PC-9 (cell line): ENCODE results near the gene CDH26. TPM values are rescaled to one million over a fixed set of nuclear protein-coding genes. Genes with fewer than 3 reads are reported as not detected.

Experiments used
- BruUV-seq: library from RNA; stranded (reverse); fragments of 400-500 nt; replicated peaks from 2 replicates; lab custom pipeline; 2021; lab: Mats Ljungman, UMichigan
- CTCF ChIA-PET: fragments of 300-600 bp; sonication (Branson Sonifier 250); formaldehyde crosslinking; loops from one replicate; lab custom pipeline; 2022; ENCODE audit warnings: antibody characterized with exemption; lab: Charles Lee
- POLR2A ChIA-PET: fragments of 300-600 bp; sonication (Branson Sonifier 250); formaldehyde crosslinking; loops from one replicate; lab custom pipeline; 2022; ENCODE audit warnings: antibody characterized with exemption; ENCODE audit not compliant: unreplicated experiment; lab: Charles Lee
- DNase-seq, 2 experiments: peaks; one replicate each; pipeline versions ENCODE4 v3.0.0 to v3.0.0-alpha.2; 2015 to 2022; ENCODE audit warnings: mixed read lengths in 1 of 2
- H2AFZ ChIP-seq: fragments of 200-600 bp; sonication (generic); 2 replicates; pipeline ENCODE4 v1.8.1; 2017; ENCODE audit warnings: antibody characterized with exemption
- H3F3A ChIP-seq: fragments of 200-600 bp; sonication (generic); 2 replicates; pipeline ENCODE4 v1.8.1; 2017; ENCODE audit warnings: antibody characterized with exemption, mild to moderate bottlenecking, low read depth; ENCODE audit not compliant: insufficient read depth
- H3K27ac ChIP-seq: fragments of 200-600 bp; sonication (generic); 2 replicates; pipeline ENCODE4 v1.6.1; 2016; ENCODE audit warnings: mixed run types
- H3K27me3 ChIP-seq: fragments of 200-600 bp; sonication (generic); 2 replicates; pipeline ENCODE4 v1.6.1; 2016; ENCODE audit warnings: low read depth, mixed run types; ENCODE audit not compliant: insufficient read depth
- H3K36me3 ChIP-seq: fragments of 200-600 bp; sonication (generic); 2 replicates; pipeline ENCODE4 v1.6.1; 2016; ENCODE audit warnings: low read depth, mixed run types
- H3K4me1 ChIP-seq: fragments of 200-600 bp; sonication (generic); replicated peaks from 2 replicates; pipeline ENCODE4 v1.6.1; 2016; ENCODE audit warnings: mixed run types; ENCODE audit not compliant: insufficient read depth
- H3K4me2 ChIP-seq: fragments of 200-600 bp; sonication (generic); 2 replicates; pipeline ENCODE4 v1.6.1; 2017; ENCODE audit warnings: mixed run types
- H3K4me3 ChIP-seq: fragments of 200-600 bp; sonication (generic); 2 replicates; pipeline ENCODE4 v1.6.1; 2016; ENCODE audit warnings: mixed run types
- H3K79me2 ChIP-seq: fragments of 200-600 bp; sonication (generic); 2 replicates; pipeline ENCODE4 v1.6.1; 2017; ENCODE audit warnings: low read depth, mixed run types
- H3K9me2 ChIP-seq: fragments of 200-600 bp; sonication (generic); 2 replicates; pipeline ENCODE4 v1.8.1; 2017; ENCODE audit warnings: mild to moderate bottlenecking; ENCODE audit not compliant: insufficient read depth
- H3K9me3 ChIP-seq: fragments of 200-600 bp; sonication (generic); 2 replicates; pipeline ENCODE4 v1.8.1; 2016; ENCODE audit warnings: low read depth; ENCODE audit not compliant: insufficient read depth
- H4K20me1 ChIP-seq: fragments of 200-600 bp; sonication (generic); 2 replicates; pipeline ENCODE4 v1.8.1; 2017; ENCODE audit not compliant: insufficient read depth
- CTCF ChIP-seq: fragments of 200-600 bp; sonication (generic); conservative IDR thresholded peaks from 2 replicates; pipeline ENCODE4 v1.6.1; 2017; ENCODE audit warnings: mixed run types, antibody characterized with exemption, mild to moderate bottlenecking, moderate library complexity
- EZH2 ChIP-seq: fragments of 200-600 bp; sonication (generic); IDR thresholded peaks from 2 replicates; pipeline ENCODE4 v1.8.0; 2017; ENCODE audit warnings: antibody characterized with exemption, low read depth
- intact Hi-C: fragments of 100-400 bp; cut with micrococcal nuclease; formaldehyde crosslinking; loops from one replicate; pipeline ENCODE4 v1.10.0; 2022; ENCODE audit not compliant: unreplicated experiment
- total RNA-seq: library from RNA; stranded (reverse); gene quantifications from 2 replicates; pipeline ENCODE4 v1.2.3, GENCODE V29; 2021

Gene CDH26
- total RNA-seq, 1 experiment from 2014 or later = 1.1 TPM

GRCh38 chr20:60013296-60014139 lies 55.3 kb downstream of the CDH26 start:
- H3K4me3 ChIP-seq = no peak overlapping the region
- no peak for DNase-seq
- 0 out of 2 replicates have a peak, but pooled peaks cover 7% of the 10 kb centered on the region for H3K4me1 ChIP-seq
- no peaks in the 10 kb centered on the region for H3K27me3 ChIP-seq
- ChIA-PET CTCF (no interaction called here), POLR2A (no interaction called here)
- H3K36me3 ChIP-seq = no peaks in the 10 kb centered on the region
- BruUV-seq = no TSS peak
- no peak for TF ChIP-seq CTCF
- no peak for TF ChIP-seq EZH2
- no peaks in the 10 kb centered on the region for H3K79me2 ChIP-seq
- no peaks in the 10 kb centered on the region for H4K20me1 ChIP-seq
- no peak overlapping the region for H3K4me2 ChIP-seq
- H3K27ac ChIP-seq = no peak overlapping the region
- no peaks in the 10 kb centered on the region for H3F3A ChIP-seq
- H2AFZ ChIP-seq = no peak overlapping the region
- H3K9me2 ChIP-seq = no peaks in the 10 kb centered on the region
- H3K9me3 ChIP-seq = peaks cover 3% of the 10 kb centered on the region; the same call in 1 of the 2 replicates
- intact Hi-C loops = no loop called here

DNA sequence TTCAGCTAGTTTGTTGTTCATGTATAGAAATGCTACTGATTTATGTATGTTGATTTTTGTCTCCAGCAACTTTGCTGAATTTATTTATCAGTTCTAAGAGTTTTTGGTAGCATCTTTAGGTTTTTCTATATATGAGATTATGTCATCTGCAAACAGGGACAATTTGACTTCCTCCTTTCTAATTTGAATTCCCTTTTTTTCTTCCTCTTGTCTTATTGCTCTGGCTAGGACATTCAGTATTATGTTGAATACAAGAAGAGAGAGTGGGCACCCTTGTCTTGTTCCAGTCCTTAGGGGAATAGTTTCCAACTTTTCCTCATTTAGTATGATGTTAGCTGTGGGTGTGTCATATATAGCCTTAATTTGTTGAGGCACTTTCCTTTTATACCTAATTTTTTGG lies 58.2 kb downstream of the CDH26 start:
- no peak overlapping the region for H3K27ac ChIP-seq
- intact Hi-C loops = no loop called here
- no peak for TF ChIP-seq EZH2
- ChIA-PET POLR2A (no interaction called here), CTCF (no interaction called here)
- BruUV-seq = no TSS peak
- H3F3A ChIP-seq = no peaks in the 10 kb centered on the region
- no peak overlapping the region for H3K4me2 ChIP-seq
- no peak for DNase-seq
- peaks cover 3% of the 10 kb centered on the region; the same call in 1 of the 2 replicates for H3K9me3 ChIP-seq
- H4K20me1 ChIP-seq = no peaks in the 10 kb centered on the region
- H3K4me3 ChIP-seq = no peak overlapping the region
- no peaks in the 10 kb centered on the region for H3K36me3 ChIP-seq
- no peaks in the 10 kb centered on the region for H3K9me2 ChIP-seq
- H3K27me3 ChIP-seq = no peaks in the 10 kb centered on the region
- no peaks in the 10 kb centered on the region for H3K79me2 ChIP-seq
- H3K4me1 ChIP-seq = 0 out of 2 replicates have a peak, but pooled peaks cover 7% of the 10 kb centered on the region
- no peak overlapping the region for H2AFZ ChIP-seq

DNA sequence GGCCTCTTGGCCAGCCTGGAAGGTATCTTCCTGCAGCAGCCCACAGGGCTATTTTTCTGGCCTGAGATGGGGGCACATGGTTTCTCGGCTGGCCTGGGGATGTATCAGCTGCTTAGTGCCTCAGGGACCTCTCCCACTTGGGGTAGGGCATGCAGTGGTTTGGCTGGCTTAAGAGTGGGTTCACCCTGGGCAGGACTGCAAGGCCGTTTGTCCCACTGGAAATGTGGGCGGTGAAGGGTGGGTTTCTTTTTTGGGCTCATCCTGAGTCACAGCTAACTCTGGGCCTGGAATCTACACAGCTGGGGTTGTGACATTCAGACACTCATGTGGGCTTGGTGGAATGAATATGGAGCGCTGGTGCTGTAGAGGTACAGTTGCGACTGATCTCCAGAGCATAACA lies 62.0 kb downstream of the CDH26 start:
- H3K9me2 ChIP-seq = no peaks in the 10 kb centered on the region
- intact Hi-C loops = no loop called here
- H3K27ac ChIP-seq = no peak overlapping the region
- CTCF ChIA-PET = no interaction called here
- H3K27me3 ChIP-seq = no peaks in the 10 kb centered on the region
- no peaks in the 10 kb centered on the region for H3K4me1 ChIP-seq
- peaks cover 3% of the 10 kb centered on the region; the same call in 1 of the 2 replicates for H3K9me3 ChIP-seq
- POLR2A ChIA-PET = no interaction called here
- H2AFZ ChIP-seq = no peak overlapping the region
- no peak overlapping the region for H3K4me2 ChIP-seq
- no peaks in the 10 kb centered on the region for H3K79me2 ChIP-seq
- H3K4me3 ChIP-seq = no peak overlapping the region
- BruUV-seq = no TSS peak
- no peaks in the 10 kb centered on the region for H3F3A ChIP-seq
- H4K20me1 ChIP-seq = no peaks in the 10 kb centered on the region
- no peaks in the 10 kb centered on the region for H3K36me3 ChIP-seq
- TF ChIP-seq CTCF (no peak), EZH2 (no peak)
- DNase-seq = no peak
